SKM-1 treated with dmso at 0.1 percent for 144 hours (cell line): ENCODE measurements around the gene JAKMIP2.
"Not testable (repeated sequence)": the region's sequence is repeated elsewhere in the genome, so short reads cannot be mapped to it uniquely, and the experiment has no call there.

Experiments used
- DNase-seq: peaks from one replicate; lab custom pipeline; 2025; ENCODE audit not compliant: unreplicated experiment; lab: John Stamatoyannopoulos, UW

Gene JAKMIP2

GRCh38 chr5:147564124-147564486 lies 218.4 kb downstream of the JAKMIP2 start:
- DNase-seq, result no peak

- no peak for DNase-seq
Measured at GRCh38 chr5:147563466-147564123, 218.9 kb downstream of the JAKMIP2 start.

GRCh38 chr5:147561435-147561834 lies 221.1 kb downstream of the JAKMIP2 start:
- no peak for DNase-seq

GRCh38 chr5:147560718-147561331 lies 221.7 kb downstream of the JAKMIP2 start:
- no peak for DNase-seq

GRCh38 chr5:147559749-147560148 lies 222.8 kb downstream of the JAKMIP2 start:
- no peak for DNase-seq

GRCh38 chr5:147558826-147559225 lies 223.7 kb downstream of the JAKMIP2 start:
- DNase-seq, result no peak

- DNase-seq, result no peak
Measured at GRCh38 chr5:147557876-147558745, 224.4 kb downstream of the JAKMIP2 start.

GRCh38 chr5:147555176-147555575 lies 227.4 kb downstream of the JAKMIP2 start:
- no peak for DNase-seq

GRCh38 chr5:147554261-147554817 lies 228.2 kb downstream of the JAKMIP2 start:
- no peak for DNase-seq

GRCh38 chr5:147553817-147554216 lies 228.7 kb downstream of the JAKMIP2 start:
- not testable (repeated sequence) for DNase-seq

GRCh38 chr5:147552897-147553296 lies 229.6 kb downstream of the JAKMIP2 start:
- no peak for DNase-seq

GRCh38 chr5:147551677-147552076 lies 230.9 kb downstream of the JAKMIP2 start:
- no peak for DNase-seq

GRCh38 chr5:147547730-147548129 lies 234.8 kb downstream of the JAKMIP2 start:
- DNase-seq, result no peak

- DNase-seq, result no peak
Measured at GRCh38 chr5:147544556-147544955, 238.0 kb downstream of the JAKMIP2 start.

GRCh38 chr5:147539053-147539452 lies 243.5 kb downstream of the JAKMIP2 start:
- no peak for DNase-seq

GRCh38 chr5:147538236-147538635 lies 244.3 kb downstream of the JAKMIP2 start:
- no peak for DNase-seq
